GM12873 (cell line): ENCODE data around the gene PDZRN3.

Experiments used
- TF ChIP-seq, protein P1 (sequence below): IDR thresholded peaks from 2 replicates; pipeline ENCODE4 v1.5.1; 2012; ENCODE audit warnings: low read depth, mild to moderate bottlenecking, moderate library complexity, low read length, control low read depth; ENCODE audit not compliant: insufficient read depth; ENCODE audit errors: missing control alignments

PDZRN3 gene

GRCh38 chr3:73571238-73571794, 53.4 kb downstream of the PDZRN3 start:
- TF ChIP-seq, protein P1, sequence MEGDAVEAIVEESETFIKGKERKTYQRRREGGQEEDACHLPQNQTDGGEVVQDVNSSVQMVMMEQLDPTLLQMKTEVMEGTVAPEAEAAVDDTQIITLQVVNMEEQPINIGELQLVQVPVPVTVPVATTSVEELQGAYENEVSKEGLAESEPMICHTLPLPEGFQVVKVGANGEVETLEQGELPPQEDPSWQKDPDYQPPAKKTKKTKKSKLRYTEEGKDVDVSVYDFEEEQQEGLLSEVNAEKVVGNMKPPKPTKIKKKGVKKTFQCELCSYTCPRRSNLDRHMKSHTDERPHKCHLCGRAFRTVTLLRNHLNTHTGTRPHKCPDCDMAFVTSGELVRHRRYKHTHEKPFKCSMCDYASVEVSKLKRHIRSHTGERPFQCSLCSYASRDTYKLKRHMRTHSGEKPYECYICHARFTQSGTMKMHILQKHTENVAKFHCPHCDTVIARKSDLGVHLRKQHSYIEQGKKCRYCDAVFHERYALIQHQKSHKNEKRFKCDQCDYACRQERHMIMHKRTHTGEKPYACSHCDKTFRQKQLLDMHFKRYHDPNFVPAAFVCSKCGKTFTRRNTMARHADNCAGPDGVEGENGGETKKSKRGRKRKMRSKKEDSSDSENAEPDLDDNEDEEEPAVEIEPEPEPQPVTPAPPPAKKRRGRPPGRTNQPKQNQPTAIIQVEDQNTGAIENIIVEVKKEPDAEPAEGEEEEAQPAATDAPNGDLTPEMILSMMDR: no peak

DNA sequence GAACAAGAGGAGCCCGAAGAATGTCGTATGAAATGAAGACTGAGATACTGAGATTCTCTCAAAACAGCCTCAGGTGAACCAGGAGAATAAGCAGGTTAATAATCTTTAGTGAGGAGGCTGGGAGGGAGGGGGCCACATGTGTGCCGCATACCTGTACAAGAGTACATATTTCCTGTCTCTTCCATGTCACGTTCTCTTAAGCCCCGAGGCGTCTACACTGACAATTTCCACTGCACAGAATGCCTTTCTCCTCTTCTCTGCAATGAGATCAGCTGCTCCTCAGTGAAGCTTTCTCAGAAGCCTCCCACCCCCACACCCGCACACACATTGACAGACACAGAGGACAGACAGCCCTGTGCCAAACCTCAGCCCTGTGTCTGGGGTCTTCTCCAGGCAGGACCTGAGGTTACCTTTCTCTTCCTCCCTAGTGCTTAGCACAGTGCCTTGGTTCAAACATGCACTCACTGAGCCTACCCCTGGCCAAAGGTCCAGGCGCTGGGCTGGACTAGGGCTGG, 55.4 kb downstream of the PDZRN3 start:
- TF ChIP-seq, protein P1: no peak

- TF ChIP-seq, protein P1: no peak
These were observed 56.3 kb downstream of the PDZRN3 start for GRCh38 chr3:73568371-73568862.

DNA sequence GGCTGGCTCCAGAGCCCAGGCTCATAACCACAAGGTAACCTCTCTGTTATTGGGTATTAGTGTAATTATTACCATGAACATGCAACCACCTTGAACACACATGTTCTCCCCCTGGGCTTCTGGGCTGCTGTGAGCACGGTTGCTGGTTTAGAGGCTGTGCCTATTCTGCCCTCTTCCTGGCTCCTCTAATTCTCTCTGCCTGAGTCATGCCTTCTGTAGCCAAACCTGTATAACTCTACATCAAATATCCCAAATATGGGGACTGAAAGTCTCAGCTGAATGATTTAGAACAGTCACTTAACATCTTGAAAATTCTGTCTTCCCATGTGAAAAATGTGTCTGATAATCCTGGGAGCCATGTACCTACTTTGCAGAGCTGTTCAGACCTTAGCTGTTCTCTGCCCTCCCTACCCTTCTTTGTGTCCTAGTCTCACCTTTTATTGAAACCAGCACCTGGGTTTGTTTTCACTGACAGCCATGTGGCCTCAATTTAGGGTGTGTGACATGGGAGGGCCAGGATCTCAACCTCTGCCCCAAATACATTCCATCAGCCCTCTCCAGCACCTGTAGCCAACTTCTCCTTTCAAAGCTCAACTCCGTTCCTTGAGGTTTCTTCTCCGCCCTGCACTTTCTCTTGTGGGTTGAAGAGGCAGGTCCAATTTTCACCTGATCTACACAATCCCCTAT, 60.7 kb downstream of the PDZRN3 start:
- TF ChIP-seq, protein P1: no peak

DNA sequence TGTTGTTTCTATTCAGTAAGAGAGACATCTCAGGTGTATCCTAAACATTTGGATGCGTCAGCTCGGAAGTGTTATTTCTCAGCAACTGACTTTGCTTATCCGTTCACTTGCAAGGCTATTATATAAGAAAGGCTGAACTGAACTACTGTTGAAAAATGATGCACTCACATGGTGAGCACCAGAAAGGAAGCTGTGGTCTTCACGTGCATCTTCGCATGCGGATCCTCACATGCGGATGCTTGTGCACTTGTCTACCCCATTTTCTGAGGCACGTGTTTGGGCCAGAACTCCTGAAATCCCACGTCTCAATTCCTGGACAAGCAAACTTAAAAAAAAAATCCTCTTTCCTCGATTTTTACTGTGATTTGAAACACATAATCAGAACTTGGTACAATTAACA, 63.2 kb downstream of the PDZRN3 start:
- TF ChIP-seq, protein P1: no peak

GRCh38 chr3:73559749-73560148, 65.0 kb downstream of the PDZRN3 start:
- TF ChIP-seq, protein P1: no peak

GRCh38 chr3:73558727-73559075, 66.0 kb downstream of the PDZRN3 start:
- TF ChIP-seq, protein P1: no peak
